Loucy (cell line): ENCODE measurements around the gene ALOX12B.

Experiments
- EZH2phosphoT487 ChIP-seq: fragments of 200-600 bp; IDR thresholded peaks from 2 replicates; pipeline ENCODE4 v1.6.1; 2018; ENCODE audit warnings: antibody characterized with exemption, mild to moderate bottlenecking, moderate library complexity, borderline replicate concordance
- TF ChIP-seq, protein P1 (sequence below): fragments of 200-600 bp; sonication (generic); conservative IDR thresholded peaks from 2 replicates; pipeline ENCODE4 v1.5.1; 2014; ENCODE audit warnings: mild to moderate bottlenecking, antibody characterized with exemption, low read length

DNA sequence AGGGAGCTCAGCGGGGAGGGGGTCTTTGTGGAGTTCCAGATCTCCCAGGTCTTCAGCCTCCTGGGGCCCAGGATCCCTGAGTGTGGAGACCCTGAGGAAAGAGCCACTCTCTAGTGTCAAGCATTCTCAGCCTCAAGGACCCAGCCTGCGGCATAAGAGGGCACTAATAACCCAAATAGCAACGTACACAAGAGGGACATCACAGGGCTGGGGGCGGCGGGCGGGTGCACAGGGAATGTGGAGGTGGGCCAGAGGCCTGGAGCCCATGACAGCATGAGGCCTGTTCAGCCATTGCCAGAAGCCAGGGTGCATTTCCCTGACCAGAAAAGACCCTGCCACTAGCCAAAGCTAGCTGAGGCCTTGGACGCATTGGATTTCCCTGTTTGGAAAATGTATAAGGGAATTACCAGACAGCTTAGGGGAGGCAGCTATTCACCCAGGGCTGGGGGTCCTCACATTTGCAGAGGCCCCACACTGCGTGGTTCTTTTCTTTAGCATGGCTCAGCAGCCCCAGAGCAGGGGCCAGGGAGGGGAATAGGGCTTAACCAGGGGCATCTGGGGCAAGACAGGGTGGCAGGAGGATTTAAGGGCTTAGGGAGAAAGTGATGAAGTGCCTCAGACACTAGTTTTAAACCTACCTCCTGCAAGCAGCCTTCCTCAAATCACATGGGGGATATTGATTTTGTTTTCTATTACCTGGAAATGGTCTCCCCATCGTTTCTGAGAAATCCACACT is 62.2 kb downstream of the ALOX12B start:
- TF ChIP-seq, protein P1, sequence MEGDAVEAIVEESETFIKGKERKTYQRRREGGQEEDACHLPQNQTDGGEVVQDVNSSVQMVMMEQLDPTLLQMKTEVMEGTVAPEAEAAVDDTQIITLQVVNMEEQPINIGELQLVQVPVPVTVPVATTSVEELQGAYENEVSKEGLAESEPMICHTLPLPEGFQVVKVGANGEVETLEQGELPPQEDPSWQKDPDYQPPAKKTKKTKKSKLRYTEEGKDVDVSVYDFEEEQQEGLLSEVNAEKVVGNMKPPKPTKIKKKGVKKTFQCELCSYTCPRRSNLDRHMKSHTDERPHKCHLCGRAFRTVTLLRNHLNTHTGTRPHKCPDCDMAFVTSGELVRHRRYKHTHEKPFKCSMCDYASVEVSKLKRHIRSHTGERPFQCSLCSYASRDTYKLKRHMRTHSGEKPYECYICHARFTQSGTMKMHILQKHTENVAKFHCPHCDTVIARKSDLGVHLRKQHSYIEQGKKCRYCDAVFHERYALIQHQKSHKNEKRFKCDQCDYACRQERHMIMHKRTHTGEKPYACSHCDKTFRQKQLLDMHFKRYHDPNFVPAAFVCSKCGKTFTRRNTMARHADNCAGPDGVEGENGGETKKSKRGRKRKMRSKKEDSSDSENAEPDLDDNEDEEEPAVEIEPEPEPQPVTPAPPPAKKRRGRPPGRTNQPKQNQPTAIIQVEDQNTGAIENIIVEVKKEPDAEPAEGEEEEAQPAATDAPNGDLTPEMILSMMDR: no peak
- no peak for TF ChIP-seq EZH2phosphoT487
